Hippocampal formation (tissue), 2 donors: ENCODE measurements around the gene ZBTB7C.
"Not testable (repeated sequence)": the region's sequence is repeated elsewhere in the genome, so short reads cannot be mapped to it uniquely, and the experiment has no call there.

ENCODE experiments used
- DNase-seq, 2 donors: peaks; one replicate each; lab custom pipeline; 2025; lab: John Stamatoyannopoulos, UW

The ZBTB7C gene

GRCh38 chr18:48296581-48296980 lies 112.6 kb downstream of the ZBTB7C start:
- no peak for DNase-seq

DNA sequence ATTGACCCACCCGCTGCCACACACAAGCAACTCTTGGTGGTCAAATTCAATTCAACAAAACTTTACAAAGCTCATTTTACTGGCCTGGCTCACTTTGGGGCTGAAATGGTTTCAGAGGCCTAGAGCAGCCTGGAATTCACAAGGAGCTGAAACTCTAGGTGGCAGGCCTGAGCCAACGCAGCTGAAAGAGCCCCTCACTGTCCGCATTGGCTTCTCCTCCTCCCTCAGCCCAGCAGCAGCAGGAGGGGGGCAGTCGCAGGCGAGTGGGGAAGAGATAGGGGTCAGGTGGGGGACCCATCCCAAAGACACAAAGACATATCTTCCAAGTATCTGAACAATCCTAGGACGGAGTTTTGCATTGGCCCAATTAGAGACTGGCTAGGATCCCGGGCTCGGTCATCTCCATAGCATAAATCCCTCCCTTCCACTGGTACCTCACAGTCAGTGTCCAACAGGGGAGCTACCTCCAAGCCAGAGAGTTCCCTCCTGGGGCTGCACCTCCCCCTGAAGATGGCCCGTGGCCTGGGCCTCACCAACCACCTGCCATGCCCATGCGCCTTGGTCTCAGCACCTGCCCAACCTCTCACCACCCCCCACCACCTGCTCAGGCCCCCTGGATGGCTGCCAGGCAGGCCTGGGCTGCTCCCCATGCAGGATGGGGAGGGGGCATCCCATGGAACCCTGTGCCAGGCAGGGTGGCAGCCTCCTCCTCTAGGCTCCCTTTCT lies 113.4 kb downstream of the ZBTB7C start:
- no peak for DNase-seq

DNA sequence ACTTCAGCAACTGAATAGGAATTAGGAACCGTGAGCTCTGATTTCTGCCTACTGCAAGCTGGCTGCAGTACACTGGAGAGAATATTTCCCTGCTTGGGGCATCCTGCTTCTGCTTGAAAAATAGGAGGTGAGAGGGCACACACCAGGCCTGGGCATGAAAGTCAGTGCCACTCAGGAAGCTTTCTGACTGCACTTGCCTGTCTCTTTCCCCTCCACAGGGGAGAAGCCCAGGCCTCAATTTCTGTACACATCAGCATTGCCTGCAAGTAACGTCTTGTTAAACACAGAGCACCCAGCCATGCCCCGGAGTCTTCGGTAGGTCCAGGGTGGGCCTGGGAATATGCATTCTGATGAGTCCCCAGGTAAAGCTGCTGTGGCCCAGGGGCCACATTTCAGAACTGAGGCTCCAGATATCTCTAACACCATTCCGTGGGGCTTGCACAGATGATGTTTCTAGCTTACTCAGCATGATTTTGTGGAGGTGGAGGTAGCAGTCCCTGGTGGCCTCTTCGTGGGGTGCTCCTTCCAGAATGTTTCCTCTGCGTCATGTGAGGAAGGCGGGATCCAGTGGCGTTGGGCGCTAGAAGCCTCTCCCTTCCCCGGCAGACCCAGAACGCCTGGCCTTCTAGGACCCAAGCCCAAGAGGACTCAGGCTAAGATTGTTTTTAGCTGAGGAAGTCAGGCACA lies 114.1 kb downstream of the ZBTB7C start:
- no peak for DNase-seq

- DNase-seq: no peak
Observed at GRCh38 chr18:48293954-48294898, 115.0 kb downstream of the ZBTB7C start.

DNA sequence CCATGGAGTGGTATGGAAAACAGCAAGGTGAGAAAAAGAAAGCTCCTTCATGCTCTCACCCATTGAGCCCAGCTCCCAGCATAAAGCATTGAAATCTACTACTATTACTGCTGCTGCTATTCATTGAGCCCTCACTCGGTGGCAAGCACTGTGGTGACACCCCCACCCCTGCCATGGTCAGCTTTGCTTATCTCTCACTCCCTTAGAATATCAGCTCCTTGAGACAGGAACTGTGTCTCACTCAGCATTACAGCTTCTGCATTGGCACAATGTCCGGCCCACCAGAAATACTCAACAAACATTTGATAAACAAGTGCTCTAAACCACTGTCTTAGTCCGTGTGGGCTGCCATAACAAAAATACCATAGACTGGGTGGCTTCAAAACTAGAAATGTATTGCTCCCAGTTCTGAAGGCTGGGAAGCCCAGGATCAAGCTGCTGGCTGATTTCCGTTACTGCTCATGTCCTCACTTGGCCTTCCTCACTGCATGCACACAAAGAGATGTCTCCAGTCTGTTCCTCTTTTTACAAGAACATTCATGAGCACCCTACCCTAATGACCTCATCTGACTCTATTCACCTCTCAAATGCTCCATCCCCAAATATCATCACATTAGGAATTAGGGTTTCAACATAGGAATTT lies 116.3 kb downstream of the ZBTB7C start:
- no peak for DNase-seq

DNA sequence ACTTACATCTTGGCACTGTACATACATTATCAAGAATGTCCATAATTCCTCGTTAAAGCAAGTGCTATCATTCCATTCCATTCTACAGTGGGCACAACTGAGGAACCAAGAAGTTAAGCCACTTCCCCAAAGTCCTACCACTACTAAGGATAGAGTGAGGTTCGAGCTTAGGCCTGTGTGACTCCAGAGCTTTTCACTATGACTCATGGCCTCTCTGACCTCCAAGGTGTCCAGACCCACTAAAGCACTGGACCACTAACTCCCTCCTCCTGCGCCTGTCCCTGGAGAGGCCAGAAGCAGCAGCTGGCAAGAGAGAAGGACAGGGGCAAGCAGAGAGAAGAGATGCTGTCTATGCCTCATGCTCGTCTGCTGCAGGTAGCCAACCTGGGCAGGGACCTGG lies 117.0 kb downstream of the ZBTB7C start:
- no peak for DNase-seq

- peak in 1 of 2 donors; percentile 16 for DNase-seq
Observed at GRCh38 chr18:48290162-48290926, 118.8 kb downstream of the ZBTB7C start.

- no peak for DNase-seq
Observed at GRCh38 chr18:48284743-48285142, 124.4 kb downstream of the ZBTB7C start.

- not testable (repeated sequence) for DNase-seq
Observed at GRCh38 chr18:48284011-48284410, 125.2 kb downstream of the ZBTB7C start.

DNA sequence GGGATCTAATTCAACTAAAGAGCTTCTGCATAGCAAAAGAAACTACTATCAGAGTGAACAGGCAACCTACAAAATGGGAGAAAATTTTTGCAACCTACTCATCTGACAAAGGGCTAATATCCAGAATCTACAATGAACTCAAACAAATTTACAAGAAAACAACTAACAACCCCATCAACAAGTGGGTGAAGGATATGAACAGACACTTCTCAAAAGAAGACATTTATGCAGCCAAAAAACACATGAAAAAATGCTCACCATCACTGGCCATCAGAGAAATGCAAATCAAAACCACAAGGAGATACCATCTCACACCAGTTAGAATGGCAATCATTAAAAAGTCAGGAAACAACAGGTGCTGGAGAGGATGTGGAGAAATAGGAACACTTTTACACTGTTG lies 127.7 kb downstream of the ZBTB7C start:
- DNase-seq: not testable (repeated sequence)

DNA sequence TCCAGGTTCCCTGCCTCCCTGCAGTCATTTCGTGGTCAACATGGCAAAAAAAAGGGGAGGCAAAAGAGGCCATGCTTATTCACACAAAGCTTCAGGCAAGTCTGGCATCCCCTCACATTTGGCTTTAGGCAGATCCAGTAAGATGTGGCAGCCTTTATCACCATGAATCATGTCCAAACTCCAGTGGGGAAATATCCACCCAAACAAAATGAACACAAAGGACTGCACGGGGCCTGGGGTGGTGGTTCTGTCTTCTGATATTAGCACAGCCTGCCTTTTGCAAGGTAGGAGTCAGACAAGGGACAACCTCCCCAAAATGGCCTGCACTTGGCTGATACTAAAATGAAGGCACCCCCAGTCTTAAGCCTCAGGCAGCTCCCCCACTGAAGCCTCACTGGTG lies 129.9 kb downstream of the ZBTB7C start:
- DNase-seq: no peak

GRCh38 chr18:48278081-48278480 lies 131.1 kb downstream of the ZBTB7C start:
- DNase-seq: no peak

DNA sequence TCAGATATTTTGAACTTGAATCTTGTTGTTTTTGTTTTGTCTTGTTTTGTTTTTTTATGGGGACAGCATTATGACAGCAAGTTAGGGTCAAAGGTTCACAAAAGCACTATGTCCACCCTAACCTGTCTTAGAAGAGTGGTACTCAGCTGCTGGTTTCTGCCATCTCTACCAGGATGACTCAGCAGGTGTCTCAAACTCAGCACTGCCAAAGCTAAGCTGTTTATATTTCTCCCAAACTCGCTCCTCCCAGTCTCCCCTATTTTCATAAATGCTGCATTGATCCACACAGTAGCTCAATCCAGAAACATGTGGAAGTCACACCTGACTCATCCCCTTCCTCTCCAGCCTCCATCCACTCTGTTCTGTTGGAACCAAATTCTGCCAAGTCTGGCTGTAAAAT lies 134.9 kb downstream of the ZBTB7C start:
- DNase-seq: no peak

GRCh38 chr18:48270929-48271328 lies 138.3 kb downstream of the ZBTB7C start:
- no peak for DNase-seq

- DNase-seq: no peak
Observed at GRCh38 chr18:48265328-48265727, 143.9 kb downstream of the ZBTB7C start.

GRCh38 chr18:48263914-48264902 lies 145.0 kb downstream of the ZBTB7C start:
- no peak for DNase-seq

GRCh38 chr18:48263192-48263853 lies 145.9 kb downstream of the ZBTB7C start:
- DNase-seq: no peak

DNA sequence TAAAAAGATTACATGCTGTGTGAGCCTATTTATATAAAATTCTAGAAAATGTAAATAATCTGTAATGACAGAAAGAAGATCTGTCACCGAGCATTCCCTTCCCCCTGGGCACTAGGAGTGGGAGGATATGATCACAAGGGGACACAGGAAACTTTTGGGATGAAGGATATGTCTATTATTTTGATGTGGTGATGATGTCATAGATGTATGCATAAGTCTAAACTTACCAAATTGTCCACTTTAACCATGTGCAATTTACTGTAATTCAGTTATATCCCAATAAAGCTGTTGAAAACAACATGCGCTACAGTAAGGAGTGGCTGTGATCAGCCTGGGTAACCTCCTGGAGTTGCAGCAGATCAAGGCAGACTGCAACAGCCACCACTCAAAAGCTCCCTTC lies 148.9 kb downstream of the ZBTB7C start:
- DNase-seq: no peak

DNA sequence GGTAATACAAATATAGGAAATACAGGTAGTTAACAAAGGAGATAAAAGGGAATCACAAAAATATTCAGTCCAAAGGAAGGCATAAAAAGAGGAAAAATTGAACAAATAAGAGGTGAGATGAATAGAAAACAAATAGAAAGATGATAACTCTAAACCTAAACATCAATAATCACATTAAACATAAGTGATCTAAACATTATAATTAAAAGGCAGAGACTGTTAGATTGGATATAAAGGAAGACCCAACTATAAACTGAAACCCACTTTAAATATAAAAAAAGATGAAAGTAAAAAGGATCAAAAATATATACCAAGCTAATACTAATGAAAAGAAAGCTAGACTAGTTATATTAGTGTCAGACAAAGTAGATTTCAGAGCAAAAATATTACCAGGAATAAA lies 152.3 kb downstream of the ZBTB7C start:
- no peak for DNase-seq
